GM23338 (cell line): ENCODE data around the gene PLXNA2. TPM values are rescaled to one million over a fixed set of nuclear protein-coding genes. Genes with fewer than 3 reads are reported as not detected.

ENCODE experiments used
- ATAC-seq: fragments of 200-7000 bp; cut with Tn5 transposase; 3 replicates; pipeline ENCODE4 v1.9.1; 2020
- DNase-seq: peaks from one replicate; pipeline ENCODE4 v3.0.0-alpha.2; 2015; ENCODE audit warnings: low spot score
- H2AFZ ChIP-seq: fragments of 200-600 bp; sonication (generic); 2 replicates; pipeline ENCODE4 v1.8.0; 2016; ENCODE audit warnings: antibody characterized with exemption, mild to moderate bottlenecking, moderate library complexity
- H3F3A ChIP-seq: fragments of 200-600 bp; sonication (generic); replicated peaks from 2 replicates; pipeline ENCODE4 v1.8.0; 2017; ENCODE audit warnings: antibody characterized with exemption, mixed run types, low read depth
- H3K27ac ChIP-seq: fragments of 200-600 bp; sonication (generic); 2 replicates; pipeline ENCODE4 v1.6.1; 2016; ENCODE audit warnings: low read depth
- H3K27me3 ChIP-seq: fragments of 200-600 bp; sonication (generic); 2 replicates; pipeline ENCODE4 v1.8.0; 2016; ENCODE audit warnings: mild to moderate bottlenecking, mixed run types, moderate library complexity; ENCODE audit not compliant: insufficient read depth
- H3K36me3 ChIP-seq: fragments of 200-600 bp; sonication (generic); 2 replicates; pipeline ENCODE4 v1.8.0; 2016; ENCODE audit warnings: mild to moderate bottlenecking; ENCODE audit not compliant: insufficient read depth
- H3K4me1 ChIP-seq: fragments of 200-600 bp; sonication (generic); 2 replicates; pipeline ENCODE4 v1.8.0; 2016; ENCODE audit warnings: mild to moderate bottlenecking, moderate library complexity; ENCODE audit not compliant: insufficient read depth
- H3K4me2 ChIP-seq: fragments of 200-600 bp; sonication (generic); 2 replicates; pipeline ENCODE4 v1.7.1; 2017; ENCODE audit warnings: mixed run types
- H3K4me3 ChIP-seq: fragments of 200-600 bp; sonication (generic); 2 replicates; pipeline ENCODE4 v1.6.1; 2016; ENCODE audit warnings: mixed run types
- H3K79me2 ChIP-seq: fragments of 200-600 bp; sonication (generic); replicated peaks from 2 replicates; pipeline ENCODE4 v1.8.0; 2017; ENCODE audit warnings: mild to moderate bottlenecking; ENCODE audit not compliant: insufficient read depth
- H3K9me2 ChIP-seq: fragments of 200-600 bp; sonication (generic); 2 replicates; pipeline ENCODE4 v1.8.0; 2017; ENCODE audit not compliant: insufficient read depth
- H4K20me1 ChIP-seq: fragments of 200-600 bp; sonication (generic); replicated peaks from 2 replicates; pipeline ENCODE4 v1.8.0; 2017; ENCODE audit warnings: mild to moderate bottlenecking; ENCODE audit not compliant: insufficient read depth
- H3K27ac Mint-ChIP-seq: 2 replicates; pipeline ENCODE4 v1.8.0; 2020; ENCODE audit warnings: inconsistent platforms, mild to moderate bottlenecking, moderate library complexity, mixed read lengths
- H3K27me3 Mint-ChIP-seq: 3 replicates; pipeline ENCODE4 v1.8.0; 2022; ENCODE audit warnings: low read depth, mild to moderate bottlenecking, moderate library complexity, mixed read lengths, inconsistent platforms; ENCODE audit not compliant: insufficient read depth, poor library complexity
- H3K36me3 Mint-ChIP-seq: 3 replicates; pipeline ENCODE4 v1.8.0; 2021; ENCODE audit warnings: low read depth, mild to moderate bottlenecking, inconsistent platforms, moderate library complexity, mixed read lengths
- H3K4me1 Mint-ChIP-seq: 3 replicates; pipeline ENCODE4 v1.8.0; 2020; ENCODE audit warnings: mild to moderate bottlenecking, inconsistent platforms, mixed read lengths
- H3K4me3 Mint-ChIP-seq: 3 replicates; pipeline ENCODE4 v1.8.0; 2021; ENCODE audit warnings: moderate library complexity, mild to moderate bottlenecking, inconsistent platforms, mixed read lengths
- H3K9me3 Mint-ChIP-seq: 3 replicates; pipeline ENCODE4 v1.8.0; 2020; ENCODE audit warnings: moderate library complexity, mild to moderate bottlenecking, inconsistent platforms, mixed read lengths
- CREB1 ChIP-seq: fragments of 250-450 bp; sonication (Bioruptor Pico); IDR thresholded peaks from 2 replicates; pipeline ENCODE4 v1.5.0; 2020; ENCODE audit warnings: low read depth, mild to moderate bottlenecking, moderate library complexity
- CTCF ChIP-seq, 2 experiments: fragments of 200-600 bp in 1 of 2; sonication (generic) in 1 of 2; conservative IDR thresholded peaks; 2 replicates each; pipeline versions ENCODE4 v1.5.1 to v1.6.1; 2016 to 2017; ENCODE audit warnings: antibody characterized with exemption in 2 of 2, low read depth in 2 of 2, mild to moderate bottlenecking in 2 of 2, moderate library complexity in 1 of 2
- EZH2 ChIP-seq: fragments of 200-600 bp; sonication (generic); IDR thresholded peaks from one replicate; pipeline ENCODE4 v1.8.0; 2017; ENCODE audit warnings: antibody characterized with exemption, mild to moderate bottlenecking, low read depth; ENCODE audit not compliant: unreplicated experiment
- EZH2phosphoT487 ChIP-seq: fragments of 200-600 bp; sonication (generic); IDR thresholded peaks from one replicate; pipeline ENCODE4 v1.8.1; 2018; ENCODE audit warnings: antibody characterized with exemption; ENCODE audit not compliant: unreplicated experiment
- JUNB ChIP-seq: IDR thresholded peaks from one replicate; pipeline ENCODE4 v1.6.1; 2016; ENCODE audit warnings: antibody characterized with exemption; ENCODE audit not compliant: unreplicated experiment
- NANOG ChIP-seq: IDR thresholded peaks from 2 replicates; pipeline ENCODE4 v1.6.1; 2016; ENCODE audit warnings: antibody characterized with exemption, borderline replicate concordance
- POLR2AphosphoS5 ChIP-seq: IDR thresholded peaks from 2 replicates; pipeline ENCODE4 v1.6.1; 2016; ENCODE audit warnings: antibody characterized with exemption, low read depth
- STAT1 ChIP-seq: IDR thresholded peaks from one replicate; pipeline ENCODE4 v1.6.1; 2016; ENCODE audit warnings: antibody characterized with exemption; ENCODE audit not compliant: unreplicated experiment
- ZNF114 ChIP-seq: fragments of 250-450 bp; sonication (Bioruptor Pico); IDR thresholded peaks from 2 replicates; pipeline ENCODE4 v1.5.0; 2020; ENCODE audit warnings: mild to moderate bottlenecking, moderate library complexity
- ZNF331 ChIP-seq: fragments of 250-450 bp; sonication (Bioruptor Pico); IDR thresholded peaks from 2 replicates; pipeline ENCODE4 v1.5.0; 2020; ENCODE audit warnings: low read depth, mild to moderate bottlenecking, moderate library complexity
- polyA plus RNA-seq: library from polyadenylated mRNA; unstranded; fragments of >200 nt; fragmentation: Nextera tagmentation; extraction: Ambion mirVana; gene quantifications from 2 replicates; pipeline ENCODE4 v1.2.1, GENCODE V29; 2016
- total RNA-seq: library from RNA; depleted of rRNA; stranded (reverse); fragments of >200 nt; shearing (Covaris generic); gene quantifications from 2 replicates; pipeline ENCODE4 v1.2.3, GENCODE V29; 2014
- TF ChIP-seq, protein P1 (sequence below): IDR thresholded peaks from 2 replicates; pipeline ENCODE4 v1.6.1; 2016; ENCODE audit warnings: antibody characterized with exemption
- TF ChIP-seq, protein P2 (sequence below): fragments of 250-450 bp; sonication (Bioruptor Pico); IDR thresholded peaks from 2 replicates; pipeline ENCODE4 v1.5.0; 2020; ENCODE audit warnings: mild to moderate bottlenecking, moderate library complexity
- TF ChIP-seq, protein P3 (sequence below): IDR thresholded peaks from one replicate; pipeline ENCODE4 v1.6.1; 2018; ENCODE audit warnings: antibody characterized with exemption; ENCODE audit not compliant: unreplicated experiment

PLXNA2 gene
- total and polyA plus RNA-seq, 2 experiments from 2014 or later: 0.40 to 1.8 TPM

GRCh38 chr1:208257351-208257750 lies 13.2 kb upstream of the PLXNA2 start:
- Histone ChIP-seq H2AFZ (no peak overlapping the region), H3F3A (no peaks in the 10 kb centered on the region), H4K20me1 (no peaks in the 10 kb centered on the region), H3K27ac (no peak overlapping the region), H3K36me3 (no peaks in the 10 kb centered on the region), H3K79me2 (no peaks in the 10 kb centered on the region), H3K27me3 (no peaks in the 10 kb centered on the region), H3K4me2 (no peak overlapping the region), H3K4me1 (peaks cover 17% of the 10 kb centered on the region), H3K4me3 (no peak overlapping the region), H3K9me2 (no peaks in the 10 kb centered on the region)
- TF ChIP-seq ZNF331 (CRISPR knock-in tag) (no peak), NANOG (no peak), STAT1 (no peak), JUNB (no peak), CTCF (conservative IDR thresholded peaks at IDR 0.05; ENCODE audit: low read depth in 2 of 2) (no peak), CREB1 (CRISPR knock-in tag) (no peak), POLR2AphosphoS5 (no peak), EZH2 (no peak), EZH2phosphoT487 (no peak), ZNF114 (CRISPR knock-in tag) (no peak)
- TF ChIP-seq, protein P1, sequence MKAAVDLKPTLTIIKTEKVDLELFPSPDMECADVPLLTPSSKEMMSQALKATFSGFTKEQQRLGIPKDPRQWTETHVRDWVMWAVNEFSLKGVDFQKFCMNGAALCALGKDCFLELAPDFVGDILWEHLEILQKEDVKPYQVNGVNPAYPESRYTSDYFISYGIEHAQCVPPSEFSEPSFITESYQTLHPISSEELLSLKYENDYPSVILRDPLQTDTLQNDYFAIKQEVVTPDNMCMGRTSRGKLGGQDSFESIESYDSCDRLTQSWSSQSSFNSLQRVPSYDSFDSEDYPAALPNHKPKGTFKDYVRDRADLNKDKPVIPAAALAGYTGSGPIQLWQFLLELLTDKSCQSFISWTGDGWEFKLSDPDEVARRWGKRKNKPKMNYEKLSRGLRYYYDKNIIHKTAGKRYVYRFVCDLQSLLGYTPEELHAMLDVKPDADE: no peak
- TF ChIP-seq, protein P2, sequence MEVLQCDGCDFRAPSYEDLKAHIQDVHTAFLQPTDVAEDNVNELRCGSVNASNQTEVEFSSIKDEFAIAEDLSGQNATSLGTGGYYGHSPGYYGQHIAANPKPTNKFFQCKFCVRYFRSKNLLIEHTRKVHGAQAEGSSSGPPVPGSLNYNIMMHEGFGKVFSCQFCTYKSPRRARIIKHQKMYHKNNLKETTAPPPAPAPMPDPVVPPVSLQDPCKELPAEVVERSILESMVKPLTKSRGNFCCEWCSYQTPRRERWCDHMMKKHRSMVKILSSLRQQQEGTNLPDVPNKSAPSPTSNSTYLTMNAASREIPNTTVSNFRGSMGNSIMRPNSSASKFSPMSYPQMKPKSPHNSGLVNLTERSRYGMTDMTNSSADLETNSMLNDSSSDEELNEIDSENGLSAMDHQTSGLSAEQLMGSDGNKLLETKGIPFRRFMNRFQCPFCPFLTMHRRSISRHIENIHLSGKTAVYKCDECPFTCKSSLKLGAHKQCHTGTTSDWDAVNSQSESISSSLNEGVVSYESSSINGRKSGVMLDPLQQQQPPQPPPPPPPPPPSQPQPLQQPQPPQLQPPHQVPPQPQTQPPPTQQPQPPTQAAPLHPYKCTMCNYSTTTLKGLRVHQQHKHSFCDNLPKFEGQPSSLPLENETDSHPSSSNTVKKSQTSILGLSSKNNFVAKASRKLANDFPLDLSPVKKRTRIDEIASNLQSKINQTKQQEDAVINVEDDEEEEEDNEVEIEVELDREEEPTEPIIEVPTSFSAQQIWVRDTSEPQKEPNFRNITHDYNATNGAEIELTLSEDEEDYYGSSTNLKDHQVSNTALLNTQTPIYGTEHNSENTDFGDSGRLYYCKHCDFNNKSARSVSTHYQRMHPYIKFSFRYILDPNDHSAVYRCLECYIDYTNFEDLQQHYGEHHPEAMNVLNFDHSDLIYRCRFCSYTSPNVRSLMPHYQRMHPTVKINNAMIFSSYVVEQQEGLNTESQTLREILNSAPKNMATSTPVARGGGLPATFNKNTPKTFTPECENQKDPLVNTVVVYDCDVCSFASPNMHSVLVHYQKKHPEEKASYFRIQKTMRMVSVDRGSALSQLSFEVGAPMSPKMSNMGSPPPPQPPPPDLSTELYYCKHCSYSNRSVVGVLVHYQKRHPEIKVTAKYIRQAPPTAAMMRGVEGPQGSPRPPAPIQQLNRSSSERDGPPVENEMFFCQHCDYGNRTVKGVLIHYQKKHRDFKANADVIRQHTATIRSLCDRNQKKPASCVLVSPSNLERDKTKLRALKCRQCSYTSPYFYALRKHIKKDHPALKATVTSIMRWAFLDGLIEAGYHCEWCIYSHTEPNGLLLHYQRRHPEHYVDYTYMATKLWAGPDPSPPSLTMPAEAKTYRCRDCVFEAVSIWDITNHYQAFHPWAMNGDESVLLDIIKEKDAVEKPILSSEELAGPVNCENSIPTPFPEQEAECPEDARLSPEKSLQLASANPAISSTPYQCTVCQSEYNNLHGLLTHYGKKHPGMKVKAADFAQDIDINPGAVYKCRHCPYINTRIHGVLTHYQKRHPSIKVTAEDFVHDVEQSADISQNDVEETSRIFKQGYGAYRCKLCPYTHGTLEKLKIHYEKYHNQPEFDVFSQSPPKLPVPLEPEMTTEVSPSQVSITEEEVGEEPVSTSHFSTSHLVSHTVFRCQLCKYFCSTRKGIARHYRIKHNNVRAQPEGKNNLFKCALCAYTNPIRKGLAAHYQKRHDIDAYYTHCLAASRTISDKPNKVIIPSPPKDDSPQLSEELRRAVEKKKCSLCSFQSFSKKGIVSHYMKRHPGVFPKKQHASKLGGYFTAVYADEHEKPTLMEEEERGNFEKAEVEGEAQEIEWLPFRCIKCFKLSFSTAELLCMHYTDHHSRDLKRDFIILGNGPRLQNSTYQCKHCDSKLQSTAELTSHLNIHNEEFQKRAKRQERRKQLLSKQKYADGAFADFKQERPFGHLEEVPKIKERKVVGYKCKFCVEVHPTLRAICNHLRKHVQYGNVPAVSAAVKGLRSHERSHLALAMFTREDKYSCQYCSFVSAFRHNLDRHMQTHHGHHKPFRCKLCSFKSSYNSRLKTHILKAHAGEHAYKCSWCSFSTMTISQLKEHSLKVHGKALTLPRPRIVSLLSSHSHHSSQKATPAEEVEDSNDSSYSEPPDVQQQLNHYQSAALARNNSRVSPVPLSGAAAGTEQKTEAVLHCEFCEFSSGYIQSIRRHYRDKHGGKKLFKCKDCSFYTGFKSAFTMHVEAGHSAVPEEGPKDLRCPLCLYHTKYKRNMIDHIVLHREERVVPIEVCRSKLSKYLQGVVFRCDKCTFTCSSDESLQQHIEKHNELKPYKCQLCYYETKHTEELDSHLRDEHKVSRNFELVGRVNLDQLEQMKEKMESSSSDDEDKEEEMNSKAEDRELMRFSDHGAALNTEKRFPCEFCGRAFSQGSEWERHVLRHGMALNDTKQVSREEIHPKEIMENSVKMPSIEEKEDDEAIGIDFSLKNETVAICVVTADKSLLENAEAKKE (CRISPR knock-in tag): no peak
- TF ChIP-seq, protein P3, sequence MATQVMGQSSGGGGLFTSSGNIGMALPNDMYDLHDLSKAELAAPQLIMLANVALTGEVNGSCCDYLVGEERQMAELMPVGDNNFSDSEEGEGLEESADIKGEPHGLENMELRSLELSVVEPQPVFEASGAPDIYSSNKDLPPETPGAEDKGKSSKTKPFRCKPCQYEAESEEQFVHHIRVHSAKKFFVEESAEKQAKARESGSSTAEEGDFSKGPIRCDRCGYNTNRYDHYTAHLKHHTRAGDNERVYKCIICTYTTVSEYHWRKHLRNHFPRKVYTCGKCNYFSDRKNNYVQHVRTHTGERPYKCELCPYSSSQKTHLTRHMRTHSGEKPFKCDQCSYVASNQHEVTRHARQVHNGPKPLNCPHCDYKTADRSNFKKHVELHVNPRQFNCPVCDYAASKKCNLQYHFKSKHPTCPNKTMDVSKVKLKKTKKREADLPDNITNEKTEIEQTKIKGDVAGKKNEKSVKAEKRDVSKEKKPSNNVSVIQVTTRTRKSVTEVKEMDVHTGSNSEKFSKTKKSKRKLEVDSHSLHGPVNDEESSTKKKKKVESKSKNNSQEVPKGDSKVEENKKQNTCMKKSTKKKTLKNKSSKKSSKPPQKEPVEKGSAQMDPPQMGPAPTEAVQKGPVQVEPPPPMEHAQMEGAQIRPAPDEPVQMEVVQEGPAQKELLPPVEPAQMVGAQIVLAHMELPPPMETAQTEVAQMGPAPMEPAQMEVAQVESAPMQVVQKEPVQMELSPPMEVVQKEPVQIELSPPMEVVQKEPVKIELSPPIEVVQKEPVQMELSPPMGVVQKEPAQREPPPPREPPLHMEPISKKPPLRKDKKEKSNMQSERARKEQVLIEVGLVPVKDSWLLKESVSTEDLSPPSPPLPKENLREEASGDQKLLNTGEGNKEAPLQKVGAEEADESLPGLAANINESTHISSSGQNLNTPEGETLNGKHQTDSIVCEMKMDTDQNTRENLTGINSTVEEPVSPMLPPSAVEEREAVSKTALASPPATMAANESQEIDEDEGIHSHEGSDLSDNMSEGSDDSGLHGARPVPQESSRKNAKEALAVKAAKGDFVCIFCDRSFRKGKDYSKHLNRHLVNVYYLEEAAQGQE: no peak
- DNase-seq (no peak), ATAC-seq (peak; percentile 82)
- H3K9me3 Mint-ChIP-seq: peaks cover 15% of the 10 kb centered on the region; the same call in 2 of the 3 replicates
- peaks cover 29% of the 10 kb centered on the region for H3K4me1 Mint-ChIP-seq
- peaks cover 4% of the 10 kb centered on the region; the same call in 2 of the 3 replicates for H3K36me3 Mint-ChIP-seq
- H3K27me3 Mint-ChIP-seq: peaks cover 22% of the 10 kb centered on the region
- no peak overlapping the region for H3K27ac Mint-ChIP-seq
- H3K4me3 Mint-ChIP-seq: no peak overlapping the region; the same call in 2 of the 3 replicates
